ENCODE data around the gene CFAP54.

CFAP54 gene

GRCh38 chr12:96774496-96775256 is 285.3 kb downstream of the CFAP54 start:
- intact Hi-C loops (cut with DNase I) = no loop called here
- no peak for DNase-seq

DNA sequence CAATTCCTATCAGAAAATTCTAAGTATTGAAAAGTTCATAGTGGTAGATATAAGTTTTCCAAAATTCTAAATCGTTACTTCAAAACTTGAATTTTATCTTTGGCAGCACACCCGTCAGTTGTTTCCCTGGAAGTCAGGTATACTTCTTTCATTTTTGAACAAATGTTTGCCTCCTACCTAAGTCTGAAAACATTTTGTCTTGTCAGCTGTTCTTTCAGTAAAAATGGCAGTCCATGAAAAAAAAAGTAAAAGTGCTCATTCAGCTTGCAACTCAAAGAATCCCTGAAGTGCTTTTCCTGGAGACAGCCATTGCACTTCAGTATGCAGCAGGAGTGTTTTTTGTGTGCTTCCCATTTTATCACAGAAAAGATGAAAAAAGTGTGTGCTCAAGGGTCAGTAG is 287.5 kb downstream of the CFAP54 start:
- intact Hi-C loops (cut with DNase I) = no loop called here
- DNase-seq = no peak

DNA sequence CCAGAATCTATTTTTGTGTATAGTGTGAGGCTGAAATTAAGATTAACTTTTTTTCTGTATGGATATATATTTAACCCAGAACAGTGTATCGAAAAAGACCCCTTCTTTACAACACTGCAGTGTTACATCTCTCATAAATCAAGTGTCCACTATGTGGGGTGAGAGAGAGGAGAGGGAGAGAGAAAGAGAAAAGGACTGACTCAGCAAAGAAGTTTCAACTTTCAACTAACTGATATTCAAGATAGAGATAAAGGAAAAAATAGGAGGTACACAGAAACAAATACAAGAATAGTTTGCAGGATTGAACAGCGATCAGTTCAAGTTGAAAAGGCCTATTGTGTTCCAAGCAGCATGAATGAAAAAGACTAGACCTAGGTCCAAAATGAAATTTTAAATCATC is 291.0 kb downstream of the CFAP54 start:
- no peak for DNase-seq
- intact Hi-C loops (cut with DNase I) = no loop called here

GRCh38 chr12:96786791-96787190 is 297.4 kb downstream of the CFAP54 start:
- intact Hi-C loops (cut with DNase I) = no loop called here
- no peak for DNase-seq

DNA sequence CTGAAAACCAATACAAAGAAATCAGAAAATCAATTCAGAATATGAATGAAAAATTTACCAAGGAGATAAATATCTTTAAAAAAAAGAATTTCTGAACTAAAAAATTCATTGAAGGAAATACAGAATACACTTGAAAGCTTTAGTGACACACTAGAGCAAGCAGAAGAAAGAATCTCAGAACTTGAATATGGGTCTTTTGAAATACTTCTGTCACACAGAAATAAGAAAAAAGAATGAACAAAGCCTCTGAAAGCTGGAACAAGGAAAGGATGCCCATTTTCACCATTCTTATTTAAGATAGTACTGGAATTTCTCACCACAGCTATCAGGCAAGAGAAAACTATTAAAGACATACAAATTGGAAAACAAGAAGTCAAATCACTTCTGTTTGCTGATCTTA is 314.6 kb downstream of the CFAP54 start:
- intact Hi-C loops (cut with DNase I) = no loop called here
- DNase-seq = no peak

GRCh38 chr12:96806272-96806671 is 316.9 kb downstream of the CFAP54 start:
- DNase-seq = no peak
- intact Hi-C loops (cut with DNase I) = no loop called here

- intact Hi-C loops (cut with DNase I) = no loop called here
- no peak for DNase-seq
Observed at GRCh38 chr12:96807741-96808140, 318.4 kb downstream of the CFAP54 start.

- no peak for DNase-seq
- intact Hi-C loops (cut with DNase I) = no loop called here
Observed at GRCh38 chr12:96808587-96808986, 319.2 kb downstream of the CFAP54 start.

- no peak for DNase-seq
- intact Hi-C loops (cut with DNase I) = no loop called here
Observed at GRCh38 chr12:96809522-96809921, 320.1 kb downstream of the CFAP54 start.

GRCh38 chr12:96810057-96810456 is 320.7 kb downstream of the CFAP54 start:
- DNase-seq = no peak
- intact Hi-C loops (cut with DNase I) = no loop called here

DNA sequence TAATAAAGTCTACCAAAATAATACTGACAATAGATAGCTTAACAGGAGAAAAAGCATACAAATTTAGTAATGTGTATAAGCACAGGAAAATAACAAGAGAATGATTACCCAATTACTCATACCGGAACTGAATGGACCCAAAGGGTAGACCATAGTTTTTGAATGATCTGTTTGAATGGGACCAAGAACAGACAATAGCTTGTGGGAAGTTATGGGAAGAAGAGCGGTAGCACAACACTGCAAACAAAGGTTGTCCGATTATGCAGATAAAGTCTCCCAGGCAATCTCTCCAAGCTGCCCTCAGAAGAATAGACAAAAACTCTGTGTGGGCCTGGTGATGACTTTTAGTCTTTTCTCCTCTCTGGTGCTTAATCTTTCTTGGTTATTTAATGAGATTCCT is 321.1 kb downstream of the CFAP54 start:
- intact Hi-C loops (cut with DNase I) = no loop called here

GRCh38 chr12:96811083-96811482 is 321.7 kb downstream of the CFAP54 start:
- intact Hi-C loops (cut with DNase I) = no loop called here
- DNase-seq = no peak

More for the DNA sequence above, 321.1 kb downstream of the CFAP54 start:
- no peak for DNase-seq

DNA sequence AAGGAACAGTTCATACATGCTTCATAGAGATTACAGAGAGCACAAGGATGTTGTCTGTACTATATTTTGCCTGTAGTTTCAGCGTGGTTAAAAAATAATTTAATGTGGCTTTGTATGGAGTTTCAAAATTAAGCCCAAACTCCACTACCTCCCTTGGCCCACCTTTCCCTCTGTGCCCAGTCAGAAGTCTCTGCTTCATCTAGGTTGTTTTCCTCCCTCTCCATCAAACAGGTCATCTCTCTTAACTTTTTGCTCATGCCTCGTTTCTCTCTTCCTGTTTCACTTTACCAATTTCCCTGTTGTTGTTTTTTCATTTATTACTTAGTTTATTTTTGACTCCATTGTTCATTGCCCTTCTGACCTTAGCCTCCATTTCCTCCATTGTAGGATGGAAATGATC is 322.8 kb downstream of the CFAP54 start:
- DNase-seq = no peak
- intact Hi-C loops (cut with DNase I) = no loop called here

GRCh38 chr12:96814200-96814599 is 324.8 kb downstream of the CFAP54 start:
- intact Hi-C loops (cut with DNase I) = no loop called here
- DNase-seq = no peak

DNA sequence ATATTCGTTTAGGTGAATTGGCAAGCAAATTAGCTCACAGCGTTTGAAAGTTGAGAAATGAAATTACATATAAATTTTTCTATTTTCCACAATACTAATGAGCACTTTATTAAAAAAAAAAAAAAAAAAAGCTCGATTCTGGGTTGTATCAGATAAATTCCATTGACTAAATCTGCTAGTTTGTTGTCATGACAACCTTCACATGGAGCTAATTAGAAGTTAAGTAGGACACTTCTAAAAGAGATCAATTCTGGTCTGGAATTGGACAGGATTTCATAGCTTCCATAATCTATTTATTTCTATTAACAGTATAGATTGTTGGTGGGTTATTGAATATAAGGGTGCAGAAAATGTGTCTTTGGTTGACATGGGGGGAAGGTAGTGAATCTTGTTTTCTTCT is 332.2 kb downstream of the CFAP54 start:
- intact Hi-C loops (cut with DNase I) = no loop called here
- no peak for DNase-seq

DNA sequence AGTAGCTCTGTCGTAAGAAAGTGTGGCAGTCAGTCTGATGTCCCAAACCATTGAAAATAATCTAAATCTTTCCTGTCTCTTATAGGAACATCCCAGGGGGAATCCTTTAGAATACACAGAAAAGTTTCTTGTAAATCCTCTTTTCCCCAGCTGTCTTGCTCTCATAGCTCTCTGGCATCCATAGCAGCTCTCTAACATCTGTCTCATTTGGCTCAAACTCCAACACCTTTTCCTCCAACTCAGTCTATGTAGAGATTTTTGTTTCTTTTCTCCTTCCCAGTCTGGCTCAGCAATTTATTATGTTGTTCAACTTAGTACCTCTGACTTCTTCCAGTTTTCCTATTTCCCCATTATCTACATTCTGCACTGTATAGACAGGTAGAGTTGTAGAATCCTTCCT is 333.3 kb downstream of the CFAP54 start:
- DNase-seq = no peak
- intact Hi-C loops (cut with DNase I) = no loop called here

- DNase-seq = no peak
- intact Hi-C loops (cut with DNase I) = no loop called here
Observed at GRCh38 chr12:96824074-96824837, 334.9 kb downstream of the CFAP54 start.

GRCh38 chr12:96824838-96825236 is 335.5 kb downstream of the CFAP54 start:
- no peak for DNase-seq
- intact Hi-C loops (cut with DNase I) = no loop called here

- no peak for DNase-seq
- intact Hi-C loops (cut with DNase I) = no loop called here
Observed at GRCh38 chr12:96828169-96828789, 338.9 kb downstream of the CFAP54 start.

DNA sequence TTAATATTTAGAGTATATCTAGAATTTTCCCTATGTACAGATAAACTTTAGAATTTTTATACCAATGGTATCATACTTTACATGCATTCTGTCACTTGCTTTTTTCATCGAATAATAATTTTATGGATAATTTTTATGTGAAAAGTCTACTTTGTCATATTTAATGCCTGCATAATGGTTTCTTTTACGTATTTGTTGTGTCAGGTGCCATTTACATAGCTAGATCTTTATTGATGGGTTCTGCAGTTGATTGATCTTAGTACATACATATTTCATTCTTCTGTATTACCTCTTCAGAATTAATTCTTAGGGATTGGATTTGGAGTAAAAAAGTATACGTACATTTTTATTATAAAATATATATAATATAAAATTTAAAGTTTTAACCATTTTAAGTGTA is 340.0 kb downstream of the CFAP54 start:
- intact Hi-C loops (cut with DNase I) = no loop called here
- DNase-seq = no peak

All from head of caudate nucleus (tissue), 42 donors.